Neural crest cell (in vitro differentiated cells): ENCODE results near the gene SSX2IP. TPM values are rescaled to one million over a fixed set of nuclear protein-coding genes. Genes with fewer than 3 reads are reported as not detected.

ENCODE experiments used
- DNase-seq: peaks from one replicate; pipeline ENCODE4 v3.0.0; 2021; ENCODE audit warnings: low read depth, mixed read lengths, low spot score
- H3K27ac Mint-ChIP-seq: one replicate; pipeline ENCODE4 v1.8.0; 2021; ENCODE audit warnings: mild to moderate bottlenecking, mixed read lengths; ENCODE audit not compliant: unreplicated experiment
- H3K27me3 Mint-ChIP-seq: 2 replicates; pipeline ENCODE4 v1.8.0; 2021; ENCODE audit warnings: low read depth, mild to moderate bottlenecking, mixed read lengths
- H3K36me3 Mint-ChIP-seq: 2 replicates; pipeline ENCODE4 v1.8.0; 2021; ENCODE audit warnings: low read depth, mild to moderate bottlenecking, mixed read lengths
- H3K4me1 Mint-ChIP-seq: 2 replicates; pipeline ENCODE4 v1.8.0; 2021; ENCODE audit warnings: mixed read lengths
- H3K4me3 Mint-ChIP-seq: one replicate; pipeline ENCODE4 v1.8.0; 2021; ENCODE audit warnings: mild to moderate bottlenecking, mixed read lengths
- H3K9me3 Mint-ChIP-seq: 2 replicates; pipeline ENCODE4 v1.8.0; 2021; ENCODE audit warnings: mixed read lengths
- total RNA-seq: library from RNA; stranded (reverse); gene quantifications from 2 replicates; pipeline ENCODE4 v1.2.1, GENCODE V29; 2021
- TF ChIP-seq, protein P1 (sequence below): fragments of 200-600 bp; sonication (generic); conservative IDR thresholded peaks from 2 replicates; pipeline ENCODE4 v1.5.0; 2021; ENCODE audit warnings: antibody characterized with exemption, mild to moderate bottlenecking

SSX2IP gene
- total RNA-seq, 1 donor from 2014 or later, result 24.4 TPM

DNA sequence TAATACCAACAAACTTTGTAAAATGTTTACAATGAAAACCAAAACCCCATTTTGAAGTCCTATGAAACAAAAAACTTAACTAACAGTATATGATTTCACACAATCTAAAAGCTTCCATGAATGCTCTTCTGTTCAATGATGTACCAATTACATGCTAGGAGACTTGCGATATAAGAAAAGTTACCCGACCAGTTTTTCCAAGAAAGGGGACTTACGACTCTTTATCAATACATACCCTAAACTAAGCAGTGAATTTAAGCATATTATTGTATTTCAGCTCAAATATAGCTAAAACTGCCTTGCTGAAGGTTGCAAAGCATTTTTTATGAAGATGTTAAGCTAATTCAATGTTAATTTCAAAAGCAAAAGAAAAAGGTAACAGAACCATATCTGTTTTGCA is 15.6 kb downstream of the SSX2IP start:
- no peak overlapping the region for H3K4me3 Mint-ChIP-seq
- H3K4me1 Mint-ChIP-seq, result peaks cover 5% of the 10 kb centered on the region
- no peak overlapping the region for H3K27ac Mint-ChIP-seq

DNA sequence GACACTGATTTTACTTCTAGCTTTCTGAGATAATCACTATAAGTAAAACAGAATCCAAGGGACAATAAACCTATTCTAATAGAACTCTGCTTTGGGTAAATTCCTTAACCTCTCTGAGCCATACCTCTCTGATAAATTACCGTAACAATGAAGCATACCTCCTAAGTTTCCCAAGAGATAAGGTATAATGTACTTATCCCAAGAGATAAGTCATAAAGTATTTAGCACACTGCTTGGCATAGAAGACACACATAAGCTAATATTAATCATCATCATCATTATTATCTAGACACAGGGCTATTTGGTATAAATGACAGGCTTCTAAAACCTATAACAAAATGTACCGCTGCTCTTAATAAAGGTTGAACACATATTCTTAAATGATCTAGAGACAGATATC is 16.2 kb downstream of the SSX2IP start:
- H3K4me3 Mint-ChIP-seq, result no peak overlapping the region

More for the DNA sequence above, 15.6 kb downstream of the SSX2IP start:
- H3K36me3 Mint-ChIP-seq, result no peaks in the 10 kb centered on the region
- TF ChIP-seq, protein P1, sequence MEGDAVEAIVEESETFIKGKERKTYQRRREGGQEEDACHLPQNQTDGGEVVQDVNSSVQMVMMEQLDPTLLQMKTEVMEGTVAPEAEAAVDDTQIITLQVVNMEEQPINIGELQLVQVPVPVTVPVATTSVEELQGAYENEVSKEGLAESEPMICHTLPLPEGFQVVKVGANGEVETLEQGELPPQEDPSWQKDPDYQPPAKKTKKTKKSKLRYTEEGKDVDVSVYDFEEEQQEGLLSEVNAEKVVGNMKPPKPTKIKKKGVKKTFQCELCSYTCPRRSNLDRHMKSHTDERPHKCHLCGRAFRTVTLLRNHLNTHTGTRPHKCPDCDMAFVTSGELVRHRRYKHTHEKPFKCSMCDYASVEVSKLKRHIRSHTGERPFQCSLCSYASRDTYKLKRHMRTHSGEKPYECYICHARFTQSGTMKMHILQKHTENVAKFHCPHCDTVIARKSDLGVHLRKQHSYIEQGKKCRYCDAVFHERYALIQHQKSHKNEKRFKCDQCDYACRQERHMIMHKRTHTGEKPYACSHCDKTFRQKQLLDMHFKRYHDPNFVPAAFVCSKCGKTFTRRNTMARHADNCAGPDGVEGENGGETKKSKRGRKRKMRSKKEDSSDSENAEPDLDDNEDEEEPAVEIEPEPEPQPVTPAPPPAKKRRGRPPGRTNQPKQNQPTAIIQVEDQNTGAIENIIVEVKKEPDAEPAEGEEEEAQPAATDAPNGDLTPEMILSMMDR, result no peak
- no peaks in the 10 kb centered on the region for H3K9me3 Mint-ChIP-seq
- no peaks in the 10 kb centered on the region for H3K27me3 Mint-ChIP-seq
- DNase-seq, result no peak

DNA sequence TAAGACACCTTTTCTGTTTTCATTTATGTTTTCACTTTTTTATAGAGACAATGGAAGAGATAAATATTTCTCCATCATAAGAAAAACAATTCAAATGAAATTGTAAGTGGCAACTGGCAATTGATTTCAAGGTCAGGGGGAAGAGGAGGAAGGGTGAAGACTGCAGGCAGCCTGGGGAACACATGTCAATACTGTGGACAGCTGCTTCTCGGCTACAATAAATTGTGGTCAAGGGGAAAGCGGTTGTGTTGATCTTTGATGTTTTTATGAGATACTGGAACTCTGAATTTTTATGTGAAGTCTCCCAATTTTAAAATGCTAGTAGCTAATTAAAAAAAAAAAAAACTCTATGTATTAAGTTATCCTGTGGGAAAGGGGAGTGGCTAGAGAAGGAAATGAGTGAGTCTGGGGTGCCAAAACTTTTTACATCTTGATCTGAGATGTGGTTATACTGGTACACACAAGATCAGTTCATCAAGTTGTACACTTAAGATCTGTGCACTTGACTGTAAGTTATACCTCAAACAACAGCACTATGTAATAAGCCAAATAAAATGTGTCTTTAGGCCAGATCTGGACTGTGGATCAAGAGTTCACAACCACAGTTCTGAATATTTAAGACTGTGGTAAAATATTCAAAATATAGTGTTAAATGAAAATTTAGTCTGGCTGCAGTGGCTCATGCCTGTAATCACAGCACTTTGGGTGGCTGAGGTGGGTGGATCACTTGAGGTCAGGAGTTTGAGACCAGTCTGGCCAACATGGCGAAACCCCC is 18.0 kb downstream of the SSX2IP start:
- Mint-ChIP-seq H3K4me1 (peaks cover 5% of the 10 kb centered on the region), H3K27ac (no peak overlapping the region), H3K4me3 (no peak overlapping the region), H3K36me3 (no peaks in the 10 kb centered on the region), H3K27me3 (no peaks in the 10 kb centered on the region), H3K9me3 (no peaks in the 10 kb centered on the region)
- DNase-seq, result no peak
- TF ChIP-seq, protein P1, result no peak

More for the DNA sequence above, 16.2 kb downstream of the SSX2IP start:
- H3K27ac Mint-ChIP-seq, result no peak overlapping the region
- peaks cover 5% of the 10 kb centered on the region for H3K4me1 Mint-ChIP-seq
- H3K27me3 Mint-ChIP-seq, result no peaks in the 10 kb centered on the region
- no peak for DNase-seq
- no peaks in the 10 kb centered on the region for H3K9me3 Mint-ChIP-seq
- TF ChIP-seq, protein P1, result no peak
- H3K36me3 Mint-ChIP-seq, result no peaks in the 10 kb centered on the region

GRCh38 chr1:84669831-84670230 is 20.4 kb downstream of the SSX2IP start:
- Mint-ChIP-seq H3K9me3 (no peaks in the 10 kb centered on the region), H3K36me3 (no peaks in the 10 kb centered on the region), H3K27ac (no peak overlapping the region), H3K27me3 (no peaks in the 10 kb centered on the region), H3K4me3 (no peak overlapping the region), H3K4me1 (no peaks in the 10 kb centered on the region)
- DNase-seq, result no peak
- TF ChIP-seq, protein P1, result no peak

GRCh38 chr1:84668185-84668584 is 22.1 kb downstream of the SSX2IP start:
- no peaks in the 10 kb centered on the region for H3K36me3 Mint-ChIP-seq
- no peaks in the 10 kb centered on the region for H3K9me3 Mint-ChIP-seq
- no peaks in the 10 kb centered on the region for H3K27me3 Mint-ChIP-seq

More at GRCh38 chr1:84668185-84668584, 22.1 kb downstream of the SSX2IP start:
- H3K4me1 Mint-ChIP-seq, result no peaks in the 10 kb centered on the region
- no peak overlapping the region for H3K4me3 Mint-ChIP-seq
- DNase-seq, result no peak
- H3K27ac Mint-ChIP-seq, result no peak overlapping the region
- TF ChIP-seq, protein P1, result no peak
